Mesenchymal stem cell (in vitro differentiated cells and primary cell): ENCODE data around the gene PDE6C. TPM values are rescaled to one million over a fixed set of nuclear protein-coding genes. Genes with fewer than 3 reads are reported as not detected.

ENCODE experiments used
- DNase-seq: peaks from one replicate; pipeline ENCODE4 v3.0.0-alpha.2; 2013
- H2AFZ ChIP-seq: one replicate; pipeline ENCODE4 v1.6.1; 2013; ENCODE audit warnings: low read depth, mild to moderate bottlenecking, control low read depth, inconsistent platforms, low read length, moderate library complexity
- H2AK5ac ChIP-seq: 2 replicates; pipeline ENCODE4 v1.6.1; 2013; ENCODE audit warnings: low read length, moderate library complexity, mild to moderate bottlenecking, inconsistent platforms; ENCODE audit not compliant: severe bottlenecking
- H2BK120ac ChIP-seq: one replicate; pipeline ENCODE4 v1.6.1; 2013; ENCODE audit warnings: low read depth, mild to moderate bottlenecking, inconsistent platforms, low read length, moderate library complexity
- H2BK12ac ChIP-seq, 2 experiments: one replicate each; pipeline ENCODE4 v1.6.1; 2013; ENCODE audit warnings: inconsistent platforms in 2 of 2, low read length in 2 of 2, mild to moderate bottlenecking in 2 of 2, moderate library complexity in 2 of 2, control low read depth in 1 of 2
- H2BK15ac ChIP-seq: one replicate; pipeline ENCODE4 v1.6.1; 2013; ENCODE audit warnings: mild to moderate bottlenecking, low read depth, inconsistent platforms; ENCODE audit not compliant: poor library complexity, severe bottlenecking
- H2BK5ac ChIP-seq: 2 replicates; pipeline ENCODE4 v1.6.1; 2013; ENCODE audit warnings: low read depth, mild to moderate bottlenecking, low read length, control low read depth, inconsistent platforms; ENCODE audit not compliant: poor library complexity, severe bottlenecking
- H3K14ac ChIP-seq, 2 experiments: one replicate each; pipeline ENCODE4 v1.6.1; 2013; ENCODE audit warnings: inconsistent platforms in 2 of 2, low read length in 2 of 2, control low read depth in 1 of 2, mild to moderate bottlenecking in 1 of 2, moderate library complexity in 1 of 2
- H3K18ac ChIP-seq, 2 experiments: one replicate each; pipeline ENCODE4 v1.6.1; 2013; ENCODE audit warnings: inconsistent platforms in 2 of 2, low read length in 2 of 2, control low read depth in 1 of 2, low read depth in 1 of 2, mild to moderate bottlenecking in 1 of 2
- H3K23ac ChIP-seq, 2 experiments: one replicate each; pipeline ENCODE4 v1.6.1; 2013; ENCODE audit warnings: inconsistent platforms in 2 of 2, low read length in 2 of 2, mild to moderate bottlenecking in 2 of 2, moderate library complexity in 2 of 2, control low read depth in 1 of 2
- H3K27ac ChIP-seq: 2 replicates; pipeline ENCODE4 v1.5.1; 2013; ENCODE audit warnings: mild to moderate bottlenecking, moderate library complexity, low read length, control low read depth, inconsistent platforms; ENCODE audit not compliant: poor library complexity, severe bottlenecking
- H3K27me3 ChIP-seq, 2 experiments: 2 replicates each; pipeline versions ENCODE4 v1.6.1 to v1.7.0; 2013; ENCODE audit warnings: low read length in 2 of 2, mild to moderate bottlenecking in 2 of 2, moderate library complexity in 2 of 2, control low read depth in 1 of 2, inconsistent platforms in 1 of 2; ENCODE audit not compliant: control insufficient read depth in 1 of 2, insufficient read depth in 1 of 2
- H3K36me3 ChIP-seq, 2 experiments: 2 replicates each; pipeline versions ENCODE4 v1.6.1 to v1.7.0; 2013; ENCODE audit warnings: low read length in 2 of 2, control low read depth in 1 of 2, inconsistent platforms in 1 of 2, low read depth in 1 of 2, mild to moderate bottlenecking in 1 of 2; ENCODE audit not compliant: insufficient read depth in 2 of 2, control insufficient read depth in 1 of 2
- H3K4ac ChIP-seq, 2 experiments: one replicate each; pipeline ENCODE4 v1.6.1; 2013; ENCODE audit warnings: inconsistent platforms in 2 of 2, low read length in 2 of 2, mild to moderate bottlenecking in 2 of 2, moderate library complexity in 2 of 2, control low read depth in 1 of 2, low read depth in 1 of 2
- H3K4me1 ChIP-seq: 2 replicates; pipeline ENCODE4 v1.6.1; 2013; ENCODE audit warnings: low read depth, low read length, control low read depth; ENCODE audit not compliant: control insufficient read depth, insufficient read depth
- H3K4me2 ChIP-seq: 2 replicates; pipeline ENCODE4 v1.6.1; 2013; ENCODE audit warnings: low read length, mild to moderate bottlenecking, inconsistent platforms; ENCODE audit not compliant: poor library complexity, severe bottlenecking
- H3K4me3 ChIP-seq, 2 experiments: 2 replicates each; pipeline versions ENCODE4 v1.5.1 to v1.7.0; 2013; ENCODE audit warnings: low read length in 2 of 2, mild to moderate bottlenecking in 2 of 2, control low read depth in 1 of 2, low read depth in 1 of 2; ENCODE audit not compliant: insufficient read depth in 1 of 2
- H3K79me1 ChIP-seq: replicated peaks from 2 replicates; pipeline ENCODE4 v1.6.1; 2013; ENCODE audit warnings: mild to moderate bottlenecking, control low read depth, low read length, inconsistent platforms; ENCODE audit not compliant: poor library complexity, severe bottlenecking
- H3K9ac ChIP-seq: 2 replicates; pipeline ENCODE4 v1.7.0; 2013; ENCODE audit warnings: mild to moderate bottlenecking, low read length, moderate library complexity
- H3K9me3 ChIP-seq: 2 replicates; pipeline ENCODE4 v1.7.0; 2013; ENCODE audit warnings: mild to moderate bottlenecking, low read length; ENCODE audit not compliant: control insufficient read depth
- H4K8ac ChIP-seq: one replicate; pipeline ENCODE4 v1.6.1; 2013; ENCODE audit warnings: inconsistent platforms, mild to moderate bottlenecking, low read length, moderate library complexity
- H4K91ac ChIP-seq: one replicate; pipeline ENCODE4 v1.6.1; 2013; ENCODE audit warnings: mild to moderate bottlenecking, low read length, inconsistent platforms
- whole genome bisulfite sequencing: methylation state at CpG from one replicate; pipeline ENCODE4 v1.1.7; 2013; ENCODE audit warnings: mixed read lengths; 5-methylcytosine and 5-hydroxymethylcytosine counted together
- polyA plus RNA-seq, 2 experiments: library from polyadenylated mRNA; stranded (reverse); fragments of 200-250 nt; gene quantifications; one replicate each; pipeline ENCODE4 v1.2.3, GENCODE V29; 2013

The PDE6C gene
- not detected for polyA plus RNA-seq (2013, experiment 1 of 2)
- not detected for polyA plus RNA-seq (2013, experiment 2 of 2)

GRCh38 chr10:93612311-93612710 is at the start of gene PDE6C:
PDE6C (plus strand) TSS chr10:93612537; CDS start chr10:93612726, 189 bp downstream.
- no peaks in the 10 kb centered on the region for H3K4me1 ChIP-seq
- H3K27ac ChIP-seq: no peak within 1 kb of the TSS
- no peak within 1 kb of the TSS for H2BK120ac ChIP-seq
- H3K27me3 ChIP-seq: peaks cover 4 to 31% of the 10 kb centered on the region in 2 experiments
- no peaks in the 10 kb centered on the region for H3K79me1 ChIP-seq
- 76% methylated on average over 6 of the region's 6 CpGs for WGBS
- H2BK5ac ChIP-seq: no peak within 1 kb of the TSS
- H3K4me3 ChIP-seq: no peak within 1 kb of the TSS
- H4K8ac ChIP-seq: no peak within 1 kb of the TSS
- H3K23ac ChIP-seq: no peak within 1 kb of the TSS
- H4K91ac ChIP-seq: no peak within 1 kb of the TSS
- H3K4me2 ChIP-seq: no peak within 1 kb of the TSS
- no peak within 1 kb of the TSS for H2AFZ ChIP-seq
- H3K4ac ChIP-seq: no peak within 1 kb of the TSS
- peaks cover 2% of the 10 kb centered on the region for H3K9me3 ChIP-seq
- H3K9ac ChIP-seq: no peak within 1 kb of the TSS
- no peak within 1 kb of the TSS for H3K18ac ChIP-seq
- no peak within 1 kb of the TSS for H2BK12ac ChIP-seq
- no peak within 1 kb of the TSS for H2AK5ac ChIP-seq
- DNase-seq: no peak
- no peak within 1 kb of the TSS for H3K14ac ChIP-seq
- no peaks in the 10 kb centered on the region for H3K36me3 ChIP-seq
- H2BK15ac ChIP-seq: no peak within 1 kb of the TSS

GRCh38 chr10:93565446-93565845 is 46.9 kb upstream of the PDE6C start:
- 74% methylated on average over 3 of the region's 3 CpGs for WGBS
- peaks cover 11% of the 10 kb centered on the region for H3K4me1 ChIP-seq
- H3K4ac ChIP-seq: no peak overlapping the region
- no peak overlapping the region for H2BK15ac ChIP-seq
- peaks cover 63 to 87% of the 10 kb centered on the region in 2 experiments for H3K27me3 ChIP-seq
- H3K79me1 ChIP-seq: no peaks in the 10 kb centered on the region
- H3K9me3 ChIP-seq: no peaks in the 10 kb centered on the region
- no peak overlapping the region for H3K14ac ChIP-seq
- H3K4me2 ChIP-seq: no peak overlapping the region
- H3K18ac ChIP-seq: no peak overlapping the region
- H4K8ac ChIP-seq: no peak overlapping the region
- H2AFZ ChIP-seq: no peak overlapping the region
- no peak overlapping the region for H3K23ac ChIP-seq
- H3K27ac ChIP-seq: no peak overlapping the region
- no peak overlapping the region for H2AK5ac ChIP-seq
- no peak for DNase-seq
- H2BK120ac ChIP-seq: no peak overlapping the region
- H4K91ac ChIP-seq: no peak overlapping the region
- no peak overlapping the region for H3K9ac ChIP-seq
- H3K36me3 ChIP-seq: no peaks in the 10 kb centered on the region
- no peak overlapping the region for H2BK12ac ChIP-seq
- H3K4me3 ChIP-seq: no peak overlapping the region
- no peak overlapping the region for H2BK5ac ChIP-seq

- Histone ChIP-seq H2BK5ac (no peak within 1 kb of the TSS), H2AK5ac (no peak within 1 kb of the TSS), H3K14ac (no peak within 1 kb of the TSS), H2BK12ac (no peak within 1 kb of the TSS), H3K36me3 (no peaks in the 10 kb centered on the region), H2AFZ (no peak within 1 kb of the TSS), H3K18ac (no peak within 1 kb of the TSS), H3K9me3 (no peaks in the 10 kb centered on the region), H2BK120ac (no peak within 1 kb of the TSS), H3K9ac (no peak within 1 kb of the TSS), H3K4me1 (peaks cover 11% of the 10 kb centered on the region), H3K4me3 (peak within 1 kb of the TSS; percentile 20 to 41), H3K79me1 (no peaks in the 10 kb centered on the region), H3K4ac (no peak within 1 kb of the TSS), H4K91ac (peak within 1 kb of the TSS; percentile 65), H3K23ac (no peak within 1 kb of the TSS), H3K27ac (no peak within 1 kb of the TSS), H4K8ac (no peak within 1 kb of the TSS), H3K4me2 (peak within 1 kb of the TSS; percentile 79), H2BK15ac (no peak within 1 kb of the TSS), H3K27me3 (peaks cover 75 to 87% of the 10 kb centered on the region in 2 experiments)
- WGBS: 2% methylated on average over 76 of the region's 85 CpGs
- DNase-seq: peak; percentile 8
Measured at GRCh38 chr10:93566435-93567276, 45.7 kb upstream of the PDE6C start, which contains the start of gene FFAR4. FFAR4 (plus strand) TSS chr10:93566665; CDS start chr10:93566721, 56 bp downstream.

GRCh38 chr10:93567277-93568104 is 44.8 kb upstream of the PDE6C start:
- no peak overlapping the region for H4K8ac ChIP-seq
- no peak overlapping the region for H3K27ac ChIP-seq
- H3K36me3 ChIP-seq: no peaks in the 10 kb centered on the region
- H2AFZ ChIP-seq: no peak overlapping the region
- no peaks in the 10 kb centered on the region for H3K9me3 ChIP-seq
- no peaks in the 10 kb centered on the region for H3K79me1 ChIP-seq
- peaks cover 11% of the 10 kb centered on the region for H3K4me1 ChIP-seq
- peaks cover 78 to 88% of the 10 kb centered on the region in 2 experiments for H3K27me3 ChIP-seq
- H3K14ac ChIP-seq: no peak overlapping the region
- no peak for DNase-seq
- no peak overlapping the region for H2BK5ac ChIP-seq
- no peak overlapping the region for H4K91ac ChIP-seq
- no peak overlapping the region for H3K4ac ChIP-seq
- H2BK120ac ChIP-seq: no peak overlapping the region
- H2AK5ac ChIP-seq: no peak overlapping the region
- H3K18ac ChIP-seq: no peak overlapping the region
- H3K23ac ChIP-seq: no peak overlapping the region
- WGBS: 32% methylated on average over 24 of the region's 33 CpGs
- H3K4me2 ChIP-seq: no peak overlapping the region
- H3K4me3 ChIP-seq: no peak overlapping the region
- no peak overlapping the region for H3K9ac ChIP-seq
- H2BK12ac ChIP-seq: no peak overlapping the region
- no peak overlapping the region for H2BK15ac ChIP-seq
